PC-3 (cell line): ENCODE data around the gene RPL37.

Experiments used
- CTCF ChIP-seq: fragments of 300-600 bp; sonication (generic); conservative IDR thresholded peaks from 2 replicates; pipeline ENCODE4 v1.5.1; 2017; ENCODE audit warnings: antibody characterized with exemption, low read depth, mild to moderate bottlenecking, low read length
- EZH2 ChIP-seq: fragments of 300-600 bp; sonication (generic); IDR thresholded peaks from one replicate; pipeline ENCODE4 v1.6.1; 2017; ENCODE audit warnings: antibody characterized with exemption, mild to moderate bottlenecking, low read length; ENCODE audit not compliant: unreplicated experiment

- TF ChIP-seq EZH2 (no peak), CTCF (no peak)
These were observed 50.1 kb downstream of the RPL37 start for GRCh38 chr5:40784916-40785315.
